A549 (cell line): ENCODE results near the gene BRI3. TPM values are rescaled to one million over a fixed set of nuclear protein-coding genes. Genes with fewer than 3 reads are reported as not detected.
A peak's percentile ranks its signal among the peaks of the same experiment; 100 is the strongest.

ENCODE experiments used
- ATAC-seq, 2 experiments: fragments of 200-7000 bp in 1 of 2; fragments of >200 bp in 1 of 2; cut with Nextera tagmentation in 1 of 2; cut with Tn5 transposase in 1 of 2; 3 replicates each; pipeline versions ENCODE4 v1.8.0 to v1.9.1; 2018 to 2020; ENCODE audit warnings: mild to moderate bottlenecking in 1 of 2, moderate library complexity in 1 of 2
- CTCF ChIA-PET: fragments of 300-600 bp; sonication (Branson Sonifier 250); formaldehyde crosslinking; extraction: SDS; loops from one replicate; lab custom pipeline; 2021; ENCODE audit warnings: antibody characterized with exemption, inconsistent platforms; lab: Yijun Ruan, JAX
- POLR2A ChIA-PET: fragments of 350-600 bp; formaldehyde crosslinking; extraction: SDS; loops from one replicate; lab custom pipeline; 2021; ENCODE audit warnings: antibody characterized with exemption, inconsistent platforms; lab: Yijun Ruan, JAX
- DNase-seq, 2 experiments: peaks; one replicate each; pipeline versions ENCODE4 v3.0.0 to v3.0.0-alpha.2; 2011 to 2016; ENCODE audit warnings: low read depth in 1 of 2, low spot score in 1 of 2
- FAIRE-seq: peaks from 2 replicates; lab custom pipeline; 2011; peaks lifted over from hg19 to GRCh38; lab: Jason Lieb, UNC
- H3K27ac ChIP-seq, 2 experiments: fragments of >200 bp; sonication (Bioruptor Twin); formaldehyde crosslinking; 3 replicates each; pipeline ENCODE4 v1.5.1; 2016 to 2017
- H3K4me1 ChIP-seq: fragments of >200 bp; sonication (Bioruptor Twin); formaldehyde crosslinking; 3 replicates; pipeline ENCODE4 v1.6.1; 2016
- H3K4me2 ChIP-seq: fragments of >200 bp; sonication (Bioruptor Twin); formaldehyde crosslinking; 3 replicates; pipeline ENCODE4 v1.6.1; 2016
- H3K4me3 ChIP-seq: fragments of >200 bp; sonication (Bioruptor Twin); formaldehyde crosslinking; 3 replicates; pipeline ENCODE4 v1.5.1; 2016
- H3K9me3 ChIP-seq: fragments of >200 bp; sonication (Bioruptor Twin); formaldehyde crosslinking; 3 replicates; pipeline ENCODE4 v1.6.1; 2016
- CBX8 ChIP-seq: fragments of 200-600 bp; sonication (generic); IDR thresholded peaks from 2 replicates; pipeline ENCODE4 v1.6.1; 2016
- CHD2 ChIP-seq: fragments of 150-350 bp; IDR thresholded peaks from 2 replicates; pipeline ENCODE4 v1.6.1; 2014; ENCODE audit warnings: low read length; ENCODE audit not compliant: partially characterized antibody
- EHF ChIP-seq: fragments of 250-450 bp; sonication (Bioruptor Pico); IDR thresholded peaks from 2 replicates; pipeline ENCODE4 v1.5.0; 2020; ENCODE audit warnings: mild to moderate bottlenecking
- ESRRA ChIP-seq: fragments of 150-350 bp; IDR thresholded peaks from 2 replicates; pipeline ENCODE4 v1.6.1; 2014; ENCODE audit warnings: mild to moderate bottlenecking, low read length, borderline replicate concordance
- FOSL2 ChIP-seq, 2 experiments: fragments of 450-650 bp in 1 of 2; fragments of >200 bp in 1 of 2; sonication (Bioruptor Twin) in 1 of 2; formaldehyde crosslinking; IDR thresholded peaks; 2 replicates each; pipeline versions ENCODE4 v1.5.0 to v1.6.1; 2016 to 2020; ENCODE audit warnings: mild to moderate bottlenecking in 1 of 2, moderate library complexity in 1 of 2
- HEYL ChIP-seq: fragments of 250-450 bp; sonication (Bioruptor Pico); IDR thresholded peaks from 2 replicates; pipeline ENCODE4 v1.8.0; 2021; ENCODE audit warnings: mild to moderate bottlenecking, moderate library complexity
- HOXA7 ChIP-seq: fragments of 250-450 bp; sonication (Bioruptor Pico); IDR thresholded peaks from 2 replicates; pipeline ENCODE4 v1.5.0; 2020; ENCODE audit warnings: mild to moderate bottlenecking, moderate library complexity
- JUN ChIP-seq, 2 experiments: fragments of >200 bp; sonication (Bioruptor Twin); formaldehyde crosslinking; IDR thresholded peaks; 2 replicates in 1 of 2; 3 replicates in 1 of 2; pipeline ENCODE4 v1.6.1; 2016 to 2017
- KDM1A ChIP-seq: fragments of 200-600 bp; sonication (generic); IDR thresholded peaks from 2 replicates; pipeline ENCODE4 v1.6.1; 2016; ENCODE audit warnings: low read depth, mild to moderate bottlenecking
- KDM5A ChIP-seq: fragments of 200-600 bp; sonication (generic); IDR thresholded peaks from 2 replicates; pipeline ENCODE4 v1.6.1; 2016; ENCODE audit warnings: antibody characterized with exemption, mild to moderate bottlenecking
- MAX ChIP-seq: IDR thresholded peaks from 2 replicates; pipeline ENCODE4 v1.6.1; 2012
- MYC ChIP-seq: IDR thresholded peaks from 2 replicates; pipeline ENCODE4 v1.6.1; 2012; ENCODE audit warnings: mild to moderate bottlenecking, inconsistent platforms, low read length, improper control_type of control experiment, borderline replicate concordance
- NR3C1 ChIP-seq: fragments of >200 bp; sonication (Bioruptor Twin); formaldehyde crosslinking; IDR thresholded peaks from 3 replicates; pipeline ENCODE4 v1.6.1; 2017
- PBX3 ChIP-seq: IDR thresholded peaks from 2 replicates; pipeline ENCODE4 v1.6.1; 2012
- PHF8 ChIP-seq: fragments of 200-600 bp; sonication (generic); IDR thresholded peaks from 2 replicates; pipeline ENCODE4 v1.6.1; 2016; ENCODE audit warnings: low read depth, mild to moderate bottlenecking, antibody characterized with exemption, moderate library complexity, borderline replicate concordance
- POLR2A ChIP-seq: IDR thresholded peaks from 2 replicates; pipeline ENCODE4 v1.6.1; 2012; ENCODE audit warnings: mild to moderate bottlenecking, low read length
- RARB ChIP-seq: fragments of 250-450 bp; sonication (Bioruptor Pico); IDR thresholded peaks from 2 replicates; pipeline ENCODE4 v1.8.0; 2021; ENCODE audit warnings: mild to moderate bottlenecking, moderate library complexity
- REST ChIP-seq: fragments of 200-600 bp; sonication (generic); IDR thresholded peaks from 2 replicates; pipeline ENCODE4 v1.6.1; 2016; ENCODE audit warnings: antibody characterized with exemption, mild to moderate bottlenecking, moderate library complexity
- RFX5 ChIP-seq: fragments of 450-650 bp; IDR thresholded peaks from 2 replicates; pipeline ENCODE4 v1.7.1; 2014; ENCODE audit warnings: antibody characterized with exemption, mild to moderate bottlenecking, moderate library complexity
- TFCP2L1 ChIP-seq: fragments of 250-450 bp; sonication (Bioruptor Pico); IDR thresholded peaks from 2 replicates; pipeline ENCODE4 v1.5.0; 2021; ENCODE audit warnings: mild to moderate bottlenecking
- USF2 ChIP-seq: fragments of 450-650 bp; IDR thresholded peaks from 2 replicates; pipeline ENCODE4 v1.6.1; 2014; ENCODE audit warnings: antibody characterized with exemption
- ZFP36 ChIP-seq: fragments of 450-650 bp; IDR thresholded peaks from 2 replicates; pipeline ENCODE4 v1.6.1; 2014; ENCODE audit warnings: borderline replicate concordance; ENCODE audit not compliant: partially characterized antibody
- ZNF302 ChIP-seq: fragments of 250-450 bp; sonication (Bioruptor Pico); IDR thresholded peaks from 2 replicates; pipeline ENCODE4 v1.9.0; 2021; ENCODE audit warnings: inconsistent platforms, mild to moderate bottlenecking, moderate library complexity
- WGBS: methylation state at CpG from one replicate; pipeline ENCODE4 v1.1.6; 2017; ENCODE audit errors: missing lambda C conversion rate; 5-methylcytosine and 5-hydroxymethylcytosine counted together
- polyA plus RNA-seq, 4 experiments: library from polyadenylated mRNA; depleted of rRNA in 3 of 4; stranded (reverse); fragments of >200 nt; fragmentation: RNase III in 1 of 4; extraction: RNeasy Plus Mini Kit Qiagen cat#74134 plus additional on column Dnase treatment in 1 of 4; gene quantifications; 2 replicates in 3 of 4; 3 replicates in 1 of 4; pipeline ENCODE4 v1.2.3, GENCODE V29; 2011 to 2017
- TF ChIP-seq, protein P1 (sequence below): IDR thresholded peaks from 2 replicates; pipeline ENCODE4 v1.6.1; 2012; ENCODE audit warnings: low read depth, borderline replicate concordance
- TF ChIP-seq, protein P2 (sequence below): fragments of >200 bp; sonication (Bioruptor Twin); formaldehyde crosslinking; IDR thresholded peaks from 3 replicates; pipeline ENCODE4 v1.5.1; 2016

Gene BRI3
- polyA plus RNA-seq, 2 of the 4 experiments (the other 2 are of a cell fraction), result 61.0 to 73.0 TPM

DNA sequence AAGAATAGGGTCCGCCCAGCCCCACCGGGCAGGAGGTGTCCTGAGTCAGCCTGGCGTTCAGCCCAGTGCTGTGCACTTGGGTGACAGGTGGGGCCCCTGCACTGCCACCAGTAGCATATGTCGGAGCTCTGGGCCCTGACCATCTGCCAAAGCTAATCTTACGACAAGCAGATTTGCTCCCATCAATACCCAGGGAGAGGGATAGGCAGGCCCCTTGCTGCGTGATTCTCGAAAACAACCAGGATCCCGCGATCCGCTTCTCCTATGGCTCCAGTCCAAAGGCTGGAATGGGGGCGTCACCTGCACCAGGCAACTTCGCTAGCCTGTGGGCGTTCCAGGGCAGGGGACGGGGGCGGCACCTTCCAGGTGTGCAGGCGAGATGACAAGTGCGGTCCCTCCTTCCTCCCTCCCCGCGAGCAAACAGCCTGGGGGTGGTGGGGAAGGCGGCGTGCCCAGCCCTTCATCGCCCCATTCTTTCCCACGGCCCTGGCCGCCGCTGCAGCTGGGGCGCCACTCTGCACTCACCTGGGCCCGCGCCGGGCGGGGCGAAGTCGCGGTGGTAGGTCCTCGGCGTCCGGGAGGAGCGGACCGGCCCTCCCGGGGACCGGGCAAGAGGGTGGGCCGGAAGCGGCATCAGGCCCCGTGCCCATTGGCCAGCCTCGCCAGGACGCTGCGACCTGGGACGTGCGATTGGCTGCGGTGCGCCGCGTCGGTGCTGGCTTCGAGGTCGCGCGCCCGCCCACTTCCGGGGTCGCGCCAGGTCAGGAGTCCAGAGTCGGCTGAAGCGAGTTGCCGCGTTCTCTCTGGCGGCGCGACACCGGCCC, 29.7 kb upstream of the BRI3 start, which contains the start of gene TECPR1:
TSS of gene TECPR1 (minus strand) at position 632 of the 824 bp plus-strand sequence. CDS start 6,086 bp downstream, outside the sequence.
- Histone ChIP-seq H3K27ac (peak within 1 kb of the TSS; percentile 81 to 92), H3K9me3 (no peaks in the 10 kb centered on the region), H3K4me2 (peak within 1 kb of the TSS; percentile 93), H3K4me3 (peak within 1 kb of the TSS; percentile 80), H3K4me1 (peaks cover 17% of the 10 kb centered on the region)
- ChIA-PET CTCF (interaction anchor here (1.7 kb wide), 1 partner anchor 15 kb away, joined by 5 read pairs; no protein-coding TSS in a partner anchor), POLR2A (no interaction called here)
- TF ChIP-seq NR3C1 (no peak), CHD2 (peak; percentile 70), MYC (no peak), JUN (IDR thresholded peaks at IDR 0.05) (peak in 1 of 2 experiments; percentile 57; a peak in 1 of 5 replicates), KDM5A (peak; percentile 43; the same call in 1 of the 2 replicates), MAX (peak; percentile 69), USF2 (peak; percentile 27), HOXA7 (no peak), POLR2A (peak; percentile 43), RFX5 (peak; percentile 51; the same call in 1 of the 2 replicates), PHF8 (0 out of 2 replicates have a peak, but pooled peaks have one; percentile 22), REST (peak; percentile 81)
- TF ChIP-seq, protein P1, sequence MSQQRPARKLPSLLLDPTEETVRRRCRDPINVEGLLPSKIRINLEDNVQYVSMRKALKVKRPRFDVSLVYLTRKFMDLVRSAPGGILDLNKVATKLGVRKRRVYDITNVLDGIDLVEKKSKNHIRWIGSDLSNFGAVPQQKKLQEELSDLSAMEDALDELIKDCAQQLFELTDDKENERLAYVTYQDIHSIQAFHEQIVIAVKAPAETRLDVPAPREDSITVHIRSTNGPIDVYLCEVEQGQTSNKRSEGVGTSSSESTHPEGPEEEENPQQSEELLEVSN, result 0 out of 2 replicates have a peak, but pooled peaks have one; percentile 19
- WGBS, result 9% methylated on average over 11 of the region's 69 CpGs
- FAIRE-seq (no peak), ATAC-seq (peak; percentile 99 to 100), DNase-seq (peak; percentile 93 to 100)

DNA sequence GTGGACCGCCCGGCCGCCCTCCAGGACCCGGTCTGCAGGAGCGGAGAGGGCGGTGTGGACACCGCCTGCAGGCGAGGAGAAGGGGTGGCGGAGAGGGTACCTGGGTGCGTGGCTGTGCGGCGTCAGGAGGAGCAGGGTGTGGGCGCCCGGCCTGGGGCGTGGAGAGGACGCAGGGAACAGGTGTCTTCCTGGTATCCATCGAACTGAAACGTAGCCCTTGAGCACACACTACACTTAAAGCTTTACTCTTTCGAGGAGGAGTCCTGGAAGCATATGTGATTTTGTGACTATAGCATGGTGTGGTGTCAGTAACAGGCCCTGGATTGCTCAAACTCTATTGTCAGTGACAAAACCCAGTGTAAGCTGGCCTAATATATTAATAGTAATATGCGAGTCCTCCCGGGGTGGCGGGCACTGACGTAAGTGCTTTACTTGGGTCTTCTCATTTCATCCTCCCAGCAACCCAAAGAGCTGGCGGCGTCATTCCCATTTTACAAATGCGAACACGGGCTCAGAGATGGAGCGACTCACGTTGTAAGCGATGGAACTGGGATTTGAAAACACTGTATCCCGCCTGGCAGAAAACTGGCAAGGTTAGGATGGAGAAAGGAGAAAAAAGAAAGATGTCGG, 28.9 kb upstream of the BRI3 start:
- WGBS, result 29% methylated on average over 23 of the region's 32 CpGs
- peak in 1 of 2 experiments; percentile 44 for DNase-seq
- CTCF ChIA-PET, result interaction anchor here (1.7 kb wide), 1 partner anchor 14 kb away, joined by 5 read pairs; no protein-coding TSS in a partner anchor
- Histone ChIP-seq H3K4me1 (peaks cover 17% of the 10 kb centered on the region), H3K9me3 (no peaks in the 10 kb centered on the region), H3K4me2 (peak overlapping the region; percentile 93), H3K4me3 (peak overlapping the region; percentile 80), H3K27ac (peak overlapping the region; percentile 81 to 92)
- POLR2A ChIA-PET, result no interaction called here
- peak; percentile 70 to 74; a peak in 5 of 6 replicates for ATAC-seq
- no peak for FAIRE-seq
- no peak for TF ChIP-seq ZFP36
- TF ChIP-seq FOSL2 (IDR thresholded peaks at IDR 0.05), result no peak
- TF ChIP-seq FOSL2 (CRISPR knock-in tag; IDR thresholded peaks at IDR 0.05), result no peak
- no peak for TF ChIP-seq KDM1A
- no peak for TF ChIP-seq HEYL (CRISPR knock-in tag)
- no peak for TF ChIP-seq PBX3
- TF ChIP-seq EHF (CRISPR knock-in tag), result 0 out of 2 replicates have a peak, but pooled peaks have one; percentile 24
- peak; percentile 20; the same call in 1 of the 2 replicates for TF ChIP-seq KDM5A
- no peak for TF ChIP-seq ESRRA
- 0 out of 2 replicates have a peak, but pooled peaks have one; percentile 2 for TF ChIP-seq MYC
- TF ChIP-seq, protein P2, sequence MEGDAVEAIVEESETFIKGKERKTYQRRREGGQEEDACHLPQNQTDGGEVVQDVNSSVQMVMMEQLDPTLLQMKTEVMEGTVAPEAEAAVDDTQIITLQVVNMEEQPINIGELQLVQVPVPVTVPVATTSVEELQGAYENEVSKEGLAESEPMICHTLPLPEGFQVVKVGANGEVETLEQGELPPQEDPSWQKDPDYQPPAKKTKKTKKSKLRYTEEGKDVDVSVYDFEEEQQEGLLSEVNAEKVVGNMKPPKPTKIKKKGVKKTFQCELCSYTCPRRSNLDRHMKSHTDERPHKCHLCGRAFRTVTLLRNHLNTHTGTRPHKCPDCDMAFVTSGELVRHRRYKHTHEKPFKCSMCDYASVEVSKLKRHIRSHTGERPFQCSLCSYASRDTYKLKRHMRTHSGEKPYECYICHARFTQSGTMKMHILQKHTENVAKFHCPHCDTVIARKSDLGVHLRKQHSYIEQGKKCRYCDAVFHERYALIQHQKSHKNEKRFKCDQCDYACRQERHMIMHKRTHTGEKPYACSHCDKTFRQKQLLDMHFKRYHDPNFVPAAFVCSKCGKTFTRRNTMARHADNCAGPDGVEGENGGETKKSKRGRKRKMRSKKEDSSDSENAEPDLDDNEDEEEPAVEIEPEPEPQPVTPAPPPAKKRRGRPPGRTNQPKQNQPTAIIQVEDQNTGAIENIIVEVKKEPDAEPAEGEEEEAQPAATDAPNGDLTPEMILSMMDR, result no peak
- no peak for TF ChIP-seq CBX8
- TF ChIP-seq PHF8, result peak; percentile 36; the same call in 1 of the 2 replicates
- peak; percentile 33; the same call in 1 of the 2 replicates for TF ChIP-seq MAX
- TF ChIP-seq ZNF302, result no peak
- no peak for TF ChIP-seq TFCP2L1
- no peak for TF ChIP-seq JUN (IDR thresholded peaks at IDR 0.05)
- no peak for TF ChIP-seq RARB (CRISPR knock-in tag)
